Glutamatergic neuron (in vitro differentiated cells): ENCODE results near the gene ITPK1. TPM values are rescaled to one million over a fixed set of nuclear protein-coding genes. Genes with fewer than 3 reads are reported as not detected.

Experiments
- DNase-seq: peaks from one replicate; pipeline ENCODE4 v3.0.0; 2022
- H3K27ac Mint-ChIP-seq: one replicate; pipeline ENCODE4 v1.8.0; 2020; ENCODE audit warnings: mild to moderate bottlenecking, mixed read lengths, inconsistent platforms; ENCODE audit not compliant: unreplicated experiment
- H3K27me3 Mint-ChIP-seq: one replicate; pipeline ENCODE4 v1.8.0; 2020; ENCODE audit warnings: mild to moderate bottlenecking, moderate library complexity, mixed read lengths, inconsistent platforms; ENCODE audit not compliant: unreplicated experiment
- H3K36me3 Mint-ChIP-seq: one replicate; pipeline ENCODE4 v1.8.0; 2020; ENCODE audit warnings: mild to moderate bottlenecking, mixed read lengths, inconsistent platforms; ENCODE audit not compliant: unreplicated experiment
- H3K4me1 Mint-ChIP-seq: one replicate; pipeline ENCODE4 v1.8.0; 2020; ENCODE audit warnings: mild to moderate bottlenecking, low read depth, mixed read lengths, inconsistent platforms; ENCODE audit not compliant: unreplicated experiment
- H3K4me3 Mint-ChIP-seq: one replicate; pipeline ENCODE4 v1.8.0; 2020; ENCODE audit warnings: mild to moderate bottlenecking, mixed read lengths, inconsistent platforms; ENCODE audit not compliant: unreplicated experiment
- H3K9me3 Mint-ChIP-seq: one replicate; pipeline ENCODE4 v1.8.0; 2020; ENCODE audit warnings: mild to moderate bottlenecking, moderate library complexity, mixed read lengths, inconsistent platforms; ENCODE audit not compliant: unreplicated experiment
- CTCF ChIP-seq: fragments of 200-600 bp; sonication (generic); IDR thresholded peaks from one replicate; pipeline ENCODE4 v1.5.0; 2021; ENCODE audit not compliant: partially characterized antibody, unreplicated experiment
- total RNA-seq: library from RNA; stranded (reverse); fragmentation: NEBNext Ultra II Directional; extraction: Animal tissue kit (Norgen Biotek cat#: 25700); gene quantifications from one replicate; pipeline ENCODE4 v1.2.1, GENCODE V29; 2021; ENCODE audit not compliant: unreplicated experiment

ITPK1 gene
- total RNA-seq, 1 donor from 2014 or later = 132 TPM

DNA sequence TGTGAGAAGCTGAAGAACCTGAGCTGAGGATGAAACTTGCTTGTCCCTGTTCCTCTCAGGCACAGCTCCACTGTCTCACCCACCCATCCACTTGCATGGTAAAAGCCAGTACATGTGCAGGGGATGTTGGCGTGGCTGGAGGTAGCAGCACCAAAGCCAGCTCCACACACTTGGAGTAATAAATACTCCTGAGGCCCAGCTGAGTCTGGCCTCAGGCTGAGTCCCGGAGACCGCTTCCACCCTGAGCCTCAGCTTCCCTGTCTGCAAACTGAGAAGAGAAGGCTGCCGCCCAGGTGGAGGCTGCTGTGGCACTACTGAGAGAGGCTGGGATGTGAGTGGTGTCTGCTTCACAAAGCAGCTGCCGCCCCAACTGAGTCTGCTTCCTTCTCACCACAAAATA is 173.6 kb downstream of the ITPK1 start:
- Mint-ChIP-seq H3K4me1 (peaks cover 26% of the 10 kb centered on the region), H3K9me3 (peaks cover 16% of the 10 kb centered on the region)

GRCh38 chr14:92941531-92941930 is 174.2 kb downstream of the ITPK1 start:
- TF ChIP-seq CTCF = no peak
- peaks cover 13% of the 10 kb centered on the region for H3K9me3 Mint-ChIP-seq
- H3K27me3 Mint-ChIP-seq = peaks cover 12% of the 10 kb centered on the region
- H3K36me3 Mint-ChIP-seq = no peaks in the 10 kb centered on the region
- no peak overlapping the region for H3K4me3 Mint-ChIP-seq
- peak overlapping the region; percentile 62 for H3K27ac Mint-ChIP-seq
- no peak for DNase-seq
- peaks cover 26% of the 10 kb centered on the region for H3K4me1 Mint-ChIP-seq

More for the DNA sequence above, 173.6 kb downstream of the ITPK1 start:
- DNase-seq = no peak
- no peak for TF ChIP-seq CTCF
- Mint-ChIP-seq H3K36me3 (no peaks in the 10 kb centered on the region), H3K27me3 (peaks cover 9% of the 10 kb centered on the region), H3K4me3 (no peak overlapping the region), H3K27ac (no peak overlapping the region)

DNA sequence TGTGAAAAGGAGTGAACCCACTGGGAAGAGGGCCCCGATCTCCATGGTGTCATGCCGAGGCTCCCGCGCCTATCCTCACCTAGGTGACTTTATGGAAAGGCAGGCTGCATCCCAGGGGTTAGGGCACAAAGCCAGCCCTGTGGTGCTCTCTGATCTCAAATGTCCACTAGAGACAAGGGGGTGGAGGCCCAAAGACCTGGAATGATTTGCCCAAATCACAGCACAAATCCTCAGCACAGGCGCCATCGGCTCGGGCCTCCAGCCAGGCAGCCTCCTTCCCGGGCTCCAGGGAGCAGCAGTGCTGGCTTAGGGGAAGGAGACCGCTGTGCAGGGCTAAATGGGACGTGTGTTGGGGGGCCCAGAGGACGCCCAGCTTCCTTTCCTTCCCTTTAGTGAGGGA is 175.2 kb downstream of the ITPK1 start:
- Mint-ChIP-seq H3K27ac (no peak overlapping the region), H3K36me3 (no peaks in the 10 kb centered on the region), H3K4me3 (no peak overlapping the region), H3K9me3 (peaks cover 10% of the 10 kb centered on the region), H3K4me1 (peaks cover 22% of the 10 kb centered on the region), H3K27me3 (peaks cover 9% of the 10 kb centered on the region)
- no peak for TF ChIP-seq CTCF
- no peak for DNase-seq

DNA sequence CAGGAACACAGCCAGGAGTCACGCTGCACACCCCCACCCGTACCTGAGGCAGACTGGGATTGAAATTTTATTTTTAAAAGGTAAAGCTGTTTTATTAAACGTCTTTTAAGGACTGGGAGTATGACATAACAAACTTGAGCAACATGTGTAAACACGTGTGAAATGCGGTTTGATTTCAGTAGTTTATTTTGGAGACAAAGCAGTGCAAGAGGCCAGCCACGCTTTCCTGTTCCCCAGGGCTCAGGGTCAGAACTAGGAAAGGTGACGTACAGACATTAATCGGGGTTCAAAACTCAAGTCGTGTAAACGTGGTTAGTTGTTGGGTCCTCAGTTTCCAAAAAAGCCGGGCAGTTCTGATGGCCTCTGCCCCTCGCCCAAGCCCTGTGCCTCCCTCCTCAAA is 176.0 kb downstream of the ITPK1 start:
- no peak overlapping the region for H3K27ac Mint-ChIP-seq
- H3K36me3 Mint-ChIP-seq = no peaks in the 10 kb centered on the region
- TF ChIP-seq CTCF = no peak
- H3K9me3 Mint-ChIP-seq = peaks cover 14% of the 10 kb centered on the region
- H3K4me3 Mint-ChIP-seq = no peak overlapping the region
- H3K4me1 Mint-ChIP-seq = peaks cover 19% of the 10 kb centered on the region
- H3K27me3 Mint-ChIP-seq = peaks cover 11% of the 10 kb centered on the region
- no peak for DNase-seq

GRCh38 chr14:92938890-92939671 is 176.6 kb downstream of the ITPK1 start:
- Mint-ChIP-seq H3K9me3 (peaks cover 8% of the 10 kb centered on the region), H3K27me3 (peaks cover 10% of the 10 kb centered on the region), H3K36me3 (no peaks in the 10 kb centered on the region), H3K27ac (no peak overlapping the region), H3K4me1 (peaks cover 17% of the 10 kb centered on the region), H3K4me3 (no peak overlapping the region)
- no peak for DNase-seq
- no peak for TF ChIP-seq CTCF
